Fibroblast of lung (primary cell): ENCODE data around the gene R3HDM4. TPM values are rescaled to one million over a fixed set of nuclear protein-coding genes. Genes with fewer than 3 reads are reported as not detected.
"Not testable (repeated sequence)": the region's sequence is repeated elsewhere in the genome, so short reads cannot be mapped to it uniquely, and the experiment has no call there.

Source experiments
- DNase-seq, 2 donors: peaks; one replicate each; pipeline versions ENCODE4 v3.0.0 to v3.0.0-alpha.2; 2010; ENCODE audit warnings: low read depth in 2 of 2
- H2AFZ ChIP-seq: 2 replicates; pipeline ENCODE4 v1.5.1; 2012; ENCODE audit warnings: low read length, control low read depth, inconsistent platforms
- H3K27ac ChIP-seq: 2 replicates; pipeline ENCODE4 v1.5.1; 2011; ENCODE audit warnings: low read length, control low read depth; ENCODE audit not compliant: insufficient read depth
- H3K27me3 ChIP-seq: 2 replicates; pipeline ENCODE4 v1.5.1; 2011; ENCODE audit warnings: mild to moderate bottlenecking, low read length; ENCODE audit not compliant: control insufficient read depth, insufficient read depth
- H3K36me3 ChIP-seq: 2 replicates; pipeline ENCODE4 v1.5.1; 2011; ENCODE audit warnings: low read length; ENCODE audit not compliant: control insufficient read depth, insufficient read depth
- H3K4me1 ChIP-seq: 2 replicates; pipeline ENCODE4 v1.5.1; 2011; ENCODE audit warnings: low read length; ENCODE audit not compliant: control insufficient read depth, insufficient read depth; ENCODE audit errors: extremely low read depth
- H3K4me2 ChIP-seq: 2 replicates; pipeline ENCODE4 v1.5.1; 2011; ENCODE audit warnings: low read length, control low read depth; ENCODE audit not compliant: insufficient read depth; ENCODE audit errors: extremely low read depth
- H3K4me3 ChIP-seq, 4 experiments: fragments of 200-600 bp in 1 of 4; sonication (generic) in 1 of 4; replicated peaks in 1 of 4; 2 replicates each; pipeline ENCODE4 v1.5.1; 2011 to 2016; ENCODE audit warnings: low read length in 4 of 4, low read depth in 3 of 4, mild to moderate bottlenecking in 3 of 4, control low read depth in 2 of 4, inconsistent platforms in 1 of 4, mixed read lengths in 1 of 4; ENCODE audit not compliant: insufficient read depth in 1 of 4; ENCODE audit errors: control extremely low read depth in 1 of 4
- H3K79me2 ChIP-seq: 2 replicates; pipeline ENCODE4 v1.5.1; 2012; ENCODE audit warnings: mild to moderate bottlenecking, low read length, inconsistent platforms; ENCODE audit not compliant: control insufficient read depth, insufficient read depth
- H3K9ac ChIP-seq: 2 replicates; pipeline ENCODE4 v1.5.1; 2011; ENCODE audit warnings: mild to moderate bottlenecking, low read length, control low read depth; ENCODE audit not compliant: insufficient read depth
- H3K9me3 ChIP-seq: 2 replicates; pipeline ENCODE4 v1.5.1; 2012; ENCODE audit warnings: low read depth, low read length; ENCODE audit not compliant: control insufficient read depth, insufficient read depth
- H4K20me1 ChIP-seq: 2 replicates; pipeline ENCODE4 v1.5.1; 2011; ENCODE audit warnings: low read length; ENCODE audit not compliant: control insufficient read depth, insufficient read depth; ENCODE audit errors: extremely low read depth
- EZH2 ChIP-seq: IDR thresholded peaks from 2 replicates; pipeline ENCODE4 v1.5.1; 2012; ENCODE audit warnings: low read length, control low read depth, mild to moderate bottlenecking; ENCODE audit errors: missing control alignments
- polyA plus RNA-seq, 2 donors: library from polyadenylated mRNA; depleted of rRNA in 1 of 2; stranded (reverse) in 1 of 2; unstranded in 1 of 2; fragments of >200 nt; gene quantifications; 2 replicates each; pipeline ENCODE4 v1.2.1, GENCODE V29; 2011 to 2012; ENCODE audit warnings: missing spikeins in 1 of 2
- total RNA-seq: library from RNA; depleted of rRNA; stranded (reverse); fragments of >200 nt; gene quantifications from 2 replicates; pipeline ENCODE4 v1.2.1, GENCODE V29; 2014
- TF ChIP-seq, protein P1 (sequence below), 2 donors: IDR thresholded peaks in 1 of 2; conservative IDR thresholded peaks in 1 of 2; 1 replicate in 1 of 2; 2 replicates in 1 of 2; pipeline ENCODE4 v1.5.1; 2011 to 2012; ENCODE audit warnings: low read length in 2 of 2, control low read depth in 1 of 2, inconsistent platforms in 1 of 2, low read depth in 1 of 2, mild to moderate bottlenecking in 1 of 2

Gene R3HDM4
- total and polyA plus RNA-seq, 2 donors (not counting 1 experiment from before 2014, with no cell fraction given) = 13.2 to 25.5 TPM

DNA sequence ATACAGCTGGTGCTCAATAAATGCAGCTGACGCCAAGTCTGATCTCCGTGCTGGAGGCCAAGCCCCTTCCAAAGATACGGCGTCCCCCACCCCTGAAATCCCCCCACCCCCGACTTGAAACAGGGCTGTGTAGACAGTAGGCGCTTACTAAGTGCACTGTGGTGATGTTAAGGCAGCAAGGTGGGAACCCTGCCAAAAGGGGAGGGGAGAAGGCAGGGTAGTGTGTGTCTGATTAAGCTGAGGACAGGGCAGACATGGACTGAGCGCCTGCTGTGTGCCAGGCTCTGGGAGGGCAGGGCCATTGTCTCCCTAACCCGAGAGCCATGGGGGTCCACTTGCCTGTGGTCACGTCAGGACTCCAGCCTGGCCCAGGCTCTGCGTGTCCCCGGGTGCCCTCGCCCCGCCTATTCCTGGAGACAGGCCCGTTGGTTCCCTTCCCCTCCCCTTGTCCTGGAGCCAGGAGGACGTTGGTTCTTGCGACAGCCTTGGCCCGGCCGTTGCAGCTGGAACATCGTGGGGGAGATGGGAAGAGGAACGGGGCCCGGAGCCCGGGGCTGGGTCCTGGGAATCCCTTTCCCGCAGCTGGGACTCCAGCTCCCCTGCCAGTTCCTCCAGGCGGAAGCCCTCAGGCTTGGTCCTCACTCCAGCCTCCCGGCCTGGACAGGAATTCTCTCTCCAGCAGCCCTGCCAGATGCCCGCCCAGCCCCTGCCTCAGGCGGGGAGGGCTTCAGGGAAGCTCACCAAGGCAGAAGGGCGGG is 62.6 kb downstream of the R3HDM4 start:
- no peaks in the 10 kb centered on the region for H3K79me2 ChIP-seq
- TF ChIP-seq, protein P1, sequence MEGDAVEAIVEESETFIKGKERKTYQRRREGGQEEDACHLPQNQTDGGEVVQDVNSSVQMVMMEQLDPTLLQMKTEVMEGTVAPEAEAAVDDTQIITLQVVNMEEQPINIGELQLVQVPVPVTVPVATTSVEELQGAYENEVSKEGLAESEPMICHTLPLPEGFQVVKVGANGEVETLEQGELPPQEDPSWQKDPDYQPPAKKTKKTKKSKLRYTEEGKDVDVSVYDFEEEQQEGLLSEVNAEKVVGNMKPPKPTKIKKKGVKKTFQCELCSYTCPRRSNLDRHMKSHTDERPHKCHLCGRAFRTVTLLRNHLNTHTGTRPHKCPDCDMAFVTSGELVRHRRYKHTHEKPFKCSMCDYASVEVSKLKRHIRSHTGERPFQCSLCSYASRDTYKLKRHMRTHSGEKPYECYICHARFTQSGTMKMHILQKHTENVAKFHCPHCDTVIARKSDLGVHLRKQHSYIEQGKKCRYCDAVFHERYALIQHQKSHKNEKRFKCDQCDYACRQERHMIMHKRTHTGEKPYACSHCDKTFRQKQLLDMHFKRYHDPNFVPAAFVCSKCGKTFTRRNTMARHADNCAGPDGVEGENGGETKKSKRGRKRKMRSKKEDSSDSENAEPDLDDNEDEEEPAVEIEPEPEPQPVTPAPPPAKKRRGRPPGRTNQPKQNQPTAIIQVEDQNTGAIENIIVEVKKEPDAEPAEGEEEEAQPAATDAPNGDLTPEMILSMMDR (conservative IDR thresholded peaks at IDR 0.05 in 1 of 2, IDR thresholded peaks at IDR 0.05 in 1 of 2; ENCODE audit: low read depth in 1 of 2, low read length in 2 of 2) = no peak
- no peak for TF ChIP-seq EZH2
- no peaks in the 10 kb centered on the region for H4K20me1 ChIP-seq
- no peaks in the 10 kb centered on the region for H3K36me3 ChIP-seq
- peak overlapping the region; percentile 58 for H3K9ac ChIP-seq
- peaks cover 6% of the 10 kb centered on the region for H3K4me1 ChIP-seq
- peak; percentile 59 to 99 for DNase-seq
- H3K27me3 ChIP-seq = peaks cover 6% of the 10 kb centered on the region
- H3K9me3 ChIP-seq = no peaks in the 10 kb centered on the region
- H2AFZ ChIP-seq = peak overlapping the region; percentile 55
- peak overlapping the region; percentile 91 for H3K27ac ChIP-seq
- H3K4me3 ChIP-seq = peak overlapping the region in 2 of 4 experiments; percentile 8 to 29
- H3K4me2 ChIP-seq = peak overlapping the region; percentile 59

DNA sequence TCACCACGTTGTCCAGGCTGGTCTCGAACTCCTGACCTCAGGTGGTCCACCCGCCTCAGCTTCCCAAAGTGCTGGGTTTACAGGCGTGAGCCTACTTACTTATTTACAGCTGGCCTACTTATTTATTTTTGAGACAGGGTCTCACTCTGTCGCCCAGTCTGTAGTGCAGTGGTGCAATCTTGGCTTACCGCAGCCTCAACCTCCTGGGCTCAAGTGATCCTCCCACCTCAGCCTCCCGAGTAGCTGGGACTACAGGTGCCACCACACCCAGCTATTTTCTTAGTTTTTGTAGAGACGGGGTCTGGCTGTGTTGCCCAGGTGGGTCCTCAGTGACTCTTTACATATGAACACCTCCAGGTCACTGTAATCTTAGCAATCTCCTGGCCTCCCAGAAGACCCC is 63.8 kb downstream of the R3HDM4 start:
- H2AFZ ChIP-seq, H3K4me3 ChIP-seq, H3K4me1 ChIP-seq, H3K9me3 ChIP-seq, H3K79me2 ChIP-seq, H3K36me3 ChIP-seq, H3K9ac ChIP-seq, DNase-seq, H3K4me2 ChIP-seq, H4K20me1 ChIP-seq, H3K27ac ChIP-seq: not testable (repeated sequence)
- H3K27me3 ChIP-seq = peaks cover 11% of the 10 kb centered on the region

DNA sequence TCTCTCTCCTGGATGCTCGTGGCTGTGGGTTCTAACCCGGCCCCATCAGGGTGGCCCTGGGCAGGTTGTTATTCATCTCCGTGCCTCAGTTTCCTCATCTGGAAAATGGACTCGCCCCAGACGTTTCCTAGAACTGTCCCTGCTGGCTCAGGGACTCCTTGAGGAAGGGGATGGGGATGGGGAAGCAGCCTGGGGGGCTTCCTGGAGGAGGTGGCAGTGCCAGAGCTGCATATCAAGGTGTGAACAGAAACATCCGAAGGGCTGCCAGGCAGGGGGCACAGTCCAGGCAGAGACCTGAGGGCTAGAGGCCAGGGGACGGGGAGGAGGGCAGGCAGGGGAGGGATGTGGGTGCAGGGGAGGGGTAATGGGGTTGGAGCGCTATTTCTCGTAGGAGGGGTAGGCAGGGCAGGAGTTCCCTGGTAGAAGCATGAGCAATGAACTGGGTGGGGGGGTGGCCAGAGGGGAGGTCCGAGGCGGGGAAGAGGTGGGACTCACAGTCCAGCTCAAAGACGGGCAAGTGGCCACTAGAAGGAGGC is 64.6 kb downstream of the R3HDM4 start:
- TF ChIP-seq, protein P1 (conservative IDR thresholded peaks at IDR 0.05 in 1 of 2, IDR thresholded peaks at IDR 0.05 in 1 of 2; ENCODE audit: low read depth in 1 of 2, low read length in 2 of 2) = no peak
- TF ChIP-seq EZH2 = no peak
- DNase-seq = no peak

More for the DNA sequence above, 64.6 kb downstream of the R3HDM4 start:
- no peak overlapping the region for H3K4me2 ChIP-seq
- no peak overlapping the region for H3K27ac ChIP-seq
- no peaks in the 10 kb centered on the region for H3K79me2 ChIP-seq
- H3K9ac ChIP-seq = no peak overlapping the region
- H3K27me3 ChIP-seq = peaks cover 15% of the 10 kb centered on the region
- H3K36me3 ChIP-seq = no peaks in the 10 kb centered on the region
- no peaks in the 10 kb centered on the region for H3K9me3 ChIP-seq
- H3K4me1 ChIP-seq = peaks cover 6% of the 10 kb centered on the region
- no peak overlapping the region for H2AFZ ChIP-seq
- no peak overlapping the region for H3K4me3 ChIP-seq
- no peaks in the 10 kb centered on the region for H4K20me1 ChIP-seq

Other genes starting within 250 kb of the R3HDM4 start
- 26.8 and 36.5 TPM in 2 replicates for gene FSTL3, start 236.8 kb downstream of the R3HDM4 start, total RNA-seq
- 10.2 and 18.6 TPM in 2 replicates for gene FSTL3, start 236.8 kb downstream of the R3HDM4 start, polyA plus RNA-seq
- not detected in 2 replicates for gene PRSS57, start 217.8 kb downstream of the R3HDM4 start, total RNA-seq
- gene PRSS57, start 217.8 kb downstream of the R3HDM4 start, polyA plus RNA-seq = not detected in 2 replicates
- gene PALM, start 204.3 kb downstream of the R3HDM4 start, total RNA-seq = 8.3 and 22.1 TPM in 2 replicates
- gene PALM, start 204.3 kb downstream of the R3HDM4 start, polyA plus RNA-seq = 1.0 and 3.2 TPM in 2 replicates
- gene MISP, start 162.1 kb downstream of the R3HDM4 start, total RNA-seq = under 0.01 TPM in 1 of 2 replicates, not detected in the other
- gene MISP, start 162.1 kb downstream of the R3HDM4 start, polyA plus RNA-seq = not detected in 2 replicates
- gene PTBP1, start 115.8 kb downstream of the R3HDM4 start, total RNA-seq = 67.5 and 83.1 TPM in 2 replicates
- 74.6 and 142 TPM in 2 replicates for gene PTBP1, start 115.8 kb downstream of the R3HDM4 start, polyA plus RNA-seq
- 1.5 and 2.5 TPM in 2 replicates for gene PLPPR3, start 91.3 kb downstream of the R3HDM4 start, total RNA-seq
- 0.19 and 0.30 TPM in 2 replicates for gene PLPPR3, start 91.3 kb downstream of the R3HDM4 start, polyA plus RNA-seq
- 0.17 TPM in 1 of 2 replicates, not detected in the other for gene AZU1, start 85.4 kb downstream of the R3HDM4 start, total RNA-seq
- not detected in 2 replicates for gene AZU1, start 85.4 kb downstream of the R3HDM4 start, polyA plus RNA-seq
- gene PRTN3, start 72.2 kb downstream of the R3HDM4 start, total RNA-seq = not detected in 2 replicates
- gene PRTN3, start 72.2 kb downstream of the R3HDM4 start, polyA plus RNA-seq = not detected in 2 replicates
- gene ELANE, start 60.9 kb downstream of the R3HDM4 start, total RNA-seq = 0.51 and 0.66 TPM in 2 replicates
- gene ELANE, start 60.9 kb downstream of the R3HDM4 start, polyA plus RNA-seq = 0.07 and 0.48 TPM in 2 replicates
- 18.8 and 206 TPM in 2 replicates for gene CFD, start 53.6 kb downstream of the R3HDM4 start, total RNA-seq
- gene CFD, start 53.6 kb downstream of the R3HDM4 start, polyA plus RNA-seq = 1.00 and 3.3 TPM in 2 replicates
- gene MED16, start 20.0 kb downstream of the R3HDM4 start, total RNA-seq = 24.4 and 35.0 TPM in 2 replicates
- gene MED16, start 20.0 kb downstream of the R3HDM4 start, polyA plus RNA-seq = 19.3 and 26.2 TPM in 2 replicates
- not detected in 2 replicates for gene RNU6-9, start 19.7 kb downstream of the R3HDM4 start, total RNA-seq
- not detected in 2 replicates for gene RNU6-9, start 19.7 kb downstream of the R3HDM4 start, polyA plus RNA-seq
- gene KISS1R, start 4.1 kb upstream of the R3HDM4 start, total RNA-seq = not detected in 2 replicates
- not detected in 2 replicates for gene KISS1R, start 4.1 kb upstream of the R3HDM4 start, polyA plus RNA-seq
- 12.1 and 14.9 TPM in 2 replicates for gene ARID3A, start 12.8 kb upstream of the R3HDM4 start, total RNA-seq
- 6.4 and 8.7 TPM in 2 replicates for gene ARID3A, start 12.8 kb upstream of the R3HDM4 start, polyA plus RNA-seq
- gene WDR18, start 71.1 kb upstream of the R3HDM4 start, total RNA-seq = 41.6 and 42.3 TPM in 2 replicates
- 10.0 and 16.1 TPM in 2 replicates for gene WDR18, start 71.1 kb upstream of the R3HDM4 start, polyA plus RNA-seq
- 0.51 and 0.66 TPM in 2 replicates for gene GRIN3B, start 87.2 kb upstream of the R3HDM4 start, total RNA-seq
- gene GRIN3B, start 87.2 kb upstream of the R3HDM4 start, polyA plus RNA-seq = 0.12 and 0.25 TPM in 2 replicates
- 47.5 and 57.8 TPM in 2 replicates for gene TMEM259, start 107.9 kb upstream of the R3HDM4 start, total RNA-seq
- gene TMEM259, start 107.9 kb upstream of the R3HDM4 start, polyA plus RNA-seq = 67.1 and 67.9 TPM in 2 replicates
- not detected in 2 replicates for gene RNU6-2, start 108.3 kb upstream of the R3HDM4 start, total RNA-seq
- not detected in 2 replicates for gene RNU6-2, start 108.3 kb upstream of the R3HDM4 start, polyA plus RNA-seq
- 120 and 194 TPM in 2 replicates for gene CNN2, start 113.4 kb upstream of the R3HDM4 start, total RNA-seq
- gene CNN2, start 113.4 kb upstream of the R3HDM4 start, polyA plus RNA-seq = 299 and 473 TPM in 2 replicates
- 2.3 and 9.7 TPM in 2 replicates for gene ABCA7, start 126.9 kb upstream of the R3HDM4 start, total RNA-seq
- gene ABCA7, start 126.9 kb upstream of the R3HDM4 start, polyA plus RNA-seq = 2.2 and 2.3 TPM in 2 replicates
- gene ARHGAP45, start 153.9 kb upstream of the R3HDM4 start, total RNA-seq = 0.77 and 1.8 TPM in 2 replicates
- gene ARHGAP45, start 153.9 kb upstream of the R3HDM4 start, polyA plus RNA-seq = 0.42 and 0.78 TPM in 2 replicates
- gene POLR2E, start 182.2 kb upstream of the R3HDM4 start, total RNA-seq = 55.2 and 55.5 TPM in 2 replicates
- gene POLR2E, start 182.2 kb upstream of the R3HDM4 start, polyA plus RNA-seq = 130 and 214 TPM in 2 replicates
- 428 and 430 TPM in 2 replicates for gene GPX4, start 190.8 kb upstream of the R3HDM4 start, total RNA-seq
- gene GPX4, start 190.8 kb upstream of the R3HDM4 start, polyA plus RNA-seq = 325 and 473 TPM in 2 replicates